Measurements from ENCODE around the gene HOXB2. TPM values are rescaled to one million over a fixed set of nuclear protein-coding genes. Genes with fewer than 3 reads are reported as not detected.

HOXB2 gene
- total RNA-seq, 1 experiment from 2014 or later = not detected

DNA sequence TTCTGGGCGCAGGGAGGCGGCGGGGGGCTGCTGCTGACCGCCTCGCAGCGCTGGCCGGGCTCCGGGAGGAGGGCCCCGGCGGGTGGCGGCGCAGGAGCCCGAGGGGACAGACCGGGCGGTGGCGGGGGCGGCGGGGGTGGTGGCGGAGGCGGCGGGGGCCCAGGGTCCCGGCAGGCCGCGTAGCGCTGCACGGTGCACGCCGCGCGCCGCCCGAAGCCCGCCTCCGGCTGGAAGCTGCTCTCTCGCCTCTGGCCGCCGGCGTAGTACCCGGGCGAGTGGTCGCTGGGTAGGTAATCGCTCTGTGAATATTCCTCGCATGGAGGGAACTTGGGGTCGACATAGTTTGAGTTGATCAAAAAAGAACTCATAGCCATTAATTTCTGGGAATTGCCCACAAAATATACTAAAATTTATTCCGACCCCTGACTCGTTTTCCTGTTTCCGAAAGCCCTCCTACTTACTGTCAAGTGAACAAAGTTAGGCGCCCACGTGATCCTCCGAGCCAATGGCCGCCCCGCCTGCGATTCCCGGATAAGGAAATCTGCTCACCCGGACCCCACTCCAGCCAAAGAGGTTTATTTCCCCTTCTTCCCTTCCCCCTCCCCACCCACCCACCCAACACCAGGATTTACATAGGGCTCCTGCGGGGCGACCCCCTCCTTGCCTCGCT, 33.2 kb upstream of the HOXB2 start, which contains the start of gene HOXB4:
TSS of gene HOXB4 (minus strand) at position 405 of the 670 bp plus-strand sequence. CDS start at position 374, 31 bp downstream.
- Histone ChIP-seq H4K8ac (replicated peaks; ENCODE audit: insufficient read length, low read depth, low read length) (no peak within 1 kb of the TSS), H3K4ac (ENCODE audit: low read depth, low read length) (no peak within 1 kb of the TSS), H3K23me2 (ENCODE audit: insufficient read length, low read depth, low read length, poor library complexity, severe bottlenecking) (no peaks in the 10 kb centered on the region), H3K27ac (ENCODE audit: insufficient read length, low read depth, low read length) (no peak within 1 kb of the TSS), H3K18ac (ENCODE audit: insufficient read length, low read depth, low read length) (no peak within 1 kb of the TSS), H3K14ac (ENCODE audit: insufficient read depth, low read length) (no peak within 1 kb of the TSS), H2AFZ (ENCODE audit: low read length) (no peak within 1 kb of the TSS), H3K9ac (ENCODE audit: extremely low read depth, insufficient read length, low read length) (no peak within 1 kb of the TSS), H2BK5ac (ENCODE audit: insufficient read length, low read length) (no peak within 1 kb of the TSS), H2BK120ac (ENCODE audit: low read depth, low read length, poor library complexity, severe bottlenecking) (no peak within 1 kb of the TSS), H2BK12ac (ENCODE audit: insufficient read length, low read depth, low read length) (no peak within 1 kb of the TSS), H3K9me3 (ENCODE audit: control insufficient read depth, low read depth, low read length) (no peaks in the 10 kb centered on the region), H3T11ph (ENCODE audit: low read length) (no peak within 1 kb of the TSS), H4K5ac (ENCODE audit: insufficient read length, low read depth, low read length) (no peak within 1 kb of the TSS), H4K91ac (ENCODE audit: insufficient read length, low read depth, low read length) (no peak within 1 kb of the TSS), H2AK5ac (ENCODE audit: insufficient read length, low read length) (no peak within 1 kb of the TSS), H3K79me1 (ENCODE audit: insufficient read depth, low read depth, low read length, poor library complexity, severe bottlenecking) (no peaks in the 10 kb centered on the region), H4K20me1 (ENCODE audit: control insufficient read depth, insufficient read depth, insufficient read length) (no peaks in the 10 kb centered on the region), H3K79me2 (ENCODE audit: insufficient read depth, low read length) (no peaks in the 10 kb centered on the region), H2BK20ac (ENCODE audit: low read depth, low read length, poor library complexity, severe bottlenecking) (no peak within 1 kb of the TSS), H2BK15ac (ENCODE audit: low read depth, low read length) (no peak within 1 kb of the TSS), H3K27me3 (ENCODE audit: insufficient read depth, low read length) (peaks cover 96% of the 10 kb centered on the region), H3K56ac (ENCODE audit: insufficient read length, low read depth, low read length) (no peak within 1 kb of the TSS), H3K23ac (ENCODE audit: insufficient read length, low read depth, low read length) (no peak within 1 kb of the TSS), H3K4me1 (ENCODE audit: insufficient read depth, low read length) (no peaks in the 10 kb centered on the region), H3K4me2 (ENCODE audit: insufficient read depth, insufficient read length, low read length) (no peak within 1 kb of the TSS)
- DNase-seq = peak; percentile 90
- H3K9me3 Mint-ChIP-seq = peaks cover 7 to 17% of the 10 kb centered on the region in 2 experiments; a peak in 4 of 5 replicates
- peaks cover 51% of the 10 kb centered on the region for H3K27me3 Mint-ChIP-seq (ENCODE audit: low read depth)
- H3K27ac Mint-ChIP-seq = no peak within 1 kb of the TSS
- H3K4me3 Mint-ChIP-seq = peak within 1 kb of the TSS; percentile 38 to 70
- TF ChIP-seq, protein P1, sequence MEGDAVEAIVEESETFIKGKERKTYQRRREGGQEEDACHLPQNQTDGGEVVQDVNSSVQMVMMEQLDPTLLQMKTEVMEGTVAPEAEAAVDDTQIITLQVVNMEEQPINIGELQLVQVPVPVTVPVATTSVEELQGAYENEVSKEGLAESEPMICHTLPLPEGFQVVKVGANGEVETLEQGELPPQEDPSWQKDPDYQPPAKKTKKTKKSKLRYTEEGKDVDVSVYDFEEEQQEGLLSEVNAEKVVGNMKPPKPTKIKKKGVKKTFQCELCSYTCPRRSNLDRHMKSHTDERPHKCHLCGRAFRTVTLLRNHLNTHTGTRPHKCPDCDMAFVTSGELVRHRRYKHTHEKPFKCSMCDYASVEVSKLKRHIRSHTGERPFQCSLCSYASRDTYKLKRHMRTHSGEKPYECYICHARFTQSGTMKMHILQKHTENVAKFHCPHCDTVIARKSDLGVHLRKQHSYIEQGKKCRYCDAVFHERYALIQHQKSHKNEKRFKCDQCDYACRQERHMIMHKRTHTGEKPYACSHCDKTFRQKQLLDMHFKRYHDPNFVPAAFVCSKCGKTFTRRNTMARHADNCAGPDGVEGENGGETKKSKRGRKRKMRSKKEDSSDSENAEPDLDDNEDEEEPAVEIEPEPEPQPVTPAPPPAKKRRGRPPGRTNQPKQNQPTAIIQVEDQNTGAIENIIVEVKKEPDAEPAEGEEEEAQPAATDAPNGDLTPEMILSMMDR (conservative IDR thresholded peaks at IDR 0.05) = no peak
- H3K36me3 Mint-ChIP-seq (ENCODE audit: insufficient read depth in 1 of 3, low read depth in 3 of 3) = no peaks in the 10 kb centered on the region; a peak in 2 of 7 replicates
- H3K4me1 Mint-ChIP-seq = peaks cover 2 to 33% of the 10 kb centered on the region in 2 experiments
- WGBS (ENCODE audit: extremely low coverage, insufficient read length, low lambda C conversion rate) = no CpG with 5 or more reads among the region's 58 CpGs
